ENCODE data around the gene ACSL3.

DNA sequence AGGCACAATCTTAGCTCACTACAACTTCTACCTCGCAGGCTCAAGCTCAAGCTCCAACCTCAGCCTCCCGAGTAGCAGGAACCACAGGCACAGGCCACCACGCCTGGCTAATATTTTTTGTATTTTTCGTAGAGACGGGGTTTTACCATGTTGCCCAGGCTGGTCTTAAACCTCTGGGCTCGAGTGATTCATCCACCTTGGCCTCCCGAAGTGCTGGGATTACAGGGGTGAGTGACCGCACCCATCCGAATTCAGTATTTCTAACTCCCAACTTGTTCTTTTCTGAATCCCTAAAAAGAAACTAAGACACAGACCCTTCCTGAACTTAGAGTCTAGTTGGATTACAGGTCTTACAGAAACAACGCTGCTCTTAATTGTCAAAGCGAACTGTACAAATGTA is 32.3 kb upstream of the ACSL3 start:
- no peak for TF ChIP-seq POLR2A (IDR thresholded peaks at IDR 0.05)
- TF ChIP-seq, protein P1, sequence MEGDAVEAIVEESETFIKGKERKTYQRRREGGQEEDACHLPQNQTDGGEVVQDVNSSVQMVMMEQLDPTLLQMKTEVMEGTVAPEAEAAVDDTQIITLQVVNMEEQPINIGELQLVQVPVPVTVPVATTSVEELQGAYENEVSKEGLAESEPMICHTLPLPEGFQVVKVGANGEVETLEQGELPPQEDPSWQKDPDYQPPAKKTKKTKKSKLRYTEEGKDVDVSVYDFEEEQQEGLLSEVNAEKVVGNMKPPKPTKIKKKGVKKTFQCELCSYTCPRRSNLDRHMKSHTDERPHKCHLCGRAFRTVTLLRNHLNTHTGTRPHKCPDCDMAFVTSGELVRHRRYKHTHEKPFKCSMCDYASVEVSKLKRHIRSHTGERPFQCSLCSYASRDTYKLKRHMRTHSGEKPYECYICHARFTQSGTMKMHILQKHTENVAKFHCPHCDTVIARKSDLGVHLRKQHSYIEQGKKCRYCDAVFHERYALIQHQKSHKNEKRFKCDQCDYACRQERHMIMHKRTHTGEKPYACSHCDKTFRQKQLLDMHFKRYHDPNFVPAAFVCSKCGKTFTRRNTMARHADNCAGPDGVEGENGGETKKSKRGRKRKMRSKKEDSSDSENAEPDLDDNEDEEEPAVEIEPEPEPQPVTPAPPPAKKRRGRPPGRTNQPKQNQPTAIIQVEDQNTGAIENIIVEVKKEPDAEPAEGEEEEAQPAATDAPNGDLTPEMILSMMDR (IDR thresholded peaks at IDR 0.05 in 4 of 5, conservative IDR thresholded peaks at IDR 0.05 in 1 of 5), result no peak
